Thyroid gland (tissue), 4 donors: ENCODE results near the gene KCNQ2.

Experiments used
- CTCF ChIP-seq, 6 experiments: fragments of 200-600 bp in 3 of 6; fragments of 450-650 bp in 3 of 6; sonication (generic) in 3 of 6; IDR thresholded peaks; one replicate each; pipeline ENCODE4 v1.5.1; 2016 to 2019; ENCODE audit warnings: antibody characterized with exemption in 6 of 6, mild to moderate bottlenecking in 2 of 6, inconsistent platforms in 1 of 6, moderate library complexity in 1 of 6
- POLR2A ChIP-seq, 2 donors: fragments of 450-650 bp; IDR thresholded peaks; one replicate each; pipeline ENCODE4 v1.6.1; 2017; ENCODE audit warnings: antibody characterized with exemption in 2 of 2, mild to moderate bottlenecking in 2 of 2, moderate library complexity in 1 of 2

GRCh38 chr20:63463400-63464288 lies 8.8 kb downstream of the KCNQ2 start:
- no peak for TF ChIP-seq CTCF (IDR thresholded peaks at IDR 0.05)
- no peak for TF ChIP-seq POLR2A (IDR thresholded peaks at IDR 0.05)
